ENCODE measurements around the gene PCDH8. TPM values are rescaled to one million over a fixed set of nuclear protein-coding genes. Genes with fewer than 3 reads are reported as not detected.

The PCDH8 gene
- total and polyA plus RNA-seq, 2 of the 13 experiments (the other 11 are each of a cell fraction or from before 2014, with no cell fraction given): not detected

GRCh38 chr13:52842441-52842840 lies 6.0 kb downstream of the PCDH8 start (continued):
- TF ChIP-seq ZSCAN30 (CRISPR knock-in tag; IDR thresholded peaks at IDR 0.05): no peak
- TF ChIP-seq MXD4 (CRISPR knock-in tag; IDR thresholded peaks at IDR 0.05): no peak
- no peak for TF ChIP-seq ZNF784 (CRISPR knock-in tag; IDR thresholded peaks at IDR 0.05; ENCODE audit: borderline replicate concordance)
- no peak for TF ChIP-seq TRAFD1 (CRISPR knock-in tag; IDR thresholded peaks at IDR 0.05; ENCODE audit: borderline replicate concordance)
- no peak for TF ChIP-seq MAF1 (CRISPR knock-in tag; IDR thresholded peaks at IDR 0.05; ENCODE audit: borderline replicate concordance)
- no peak for TF ChIP-seq PITX1 (CRISPR knock-in tag; IDR thresholded peaks at IDR 0.05)
- TF ChIP-seq THAP11 (CRISPR knock-in tag; IDR thresholded peaks at IDR 0.05): no peak
- no peak for TF ChIP-seq MLX (CRISPR knock-in tag; IDR thresholded peaks at IDR 0.05)
- TF ChIP-seq KLF13 (CRISPR knock-in tag; IDR thresholded peaks at IDR 0.05): no peak
- TF ChIP-seq TGIF2 (CRISPR knock-in tag; IDR thresholded peaks at IDR 0.05): no peak
- TF ChIP-seq TP53 (CRISPR knock-in tag; conservative IDR thresholded peaks at IDR 0.05): no peak
- TF ChIP-seq ZNF572 (CRISPR knock-in tag; IDR thresholded peaks at IDR 0.05): no peak
- TF ChIP-seq GRHL1 (CRISPR knock-in tag; conservative IDR thresholded peaks at IDR 0.05): no peak
- TF ChIP-seq FOXA3 (CRISPR knock-in tag; IDR thresholded peaks at IDR 0.05): no peak
- no peak for TF ChIP-seq TFE3 (CRISPR knock-in tag; IDR thresholded peaks at IDR 0.05)
- TF ChIP-seq KLF16 (CRISPR knock-in tag; IDR thresholded peaks at IDR 0.05): no peak
- TF ChIP-seq HDAC1 (CRISPR knock-in tag; IDR thresholded peaks at IDR 0.05): 0 out of 2 replicates have a peak, but pooled peaks have one; percentile 20
- no peak for TF ChIP-seq SMARCE1 (IDR thresholded peaks at IDR 0.05; ENCODE audit: borderline replicate concordance)
- no peak for TF ChIP-seq ZNF275 (CRISPR knock-in tag; IDR thresholded peaks at IDR 0.05; ENCODE audit: borderline replicate concordance)
- no peak for TF ChIP-seq ZNF691 (CRISPR knock-in tag; IDR thresholded peaks at IDR 0.05; ENCODE audit: borderline replicate concordance, low read depth)
- no peak for TF ChIP-seq ATF7 (IDR thresholded peaks at IDR 0.05)
- TF ChIP-seq ATF7 (CRISPR knock-in tag; IDR thresholded peaks at IDR 0.05): no peak
